NT2/D1 (cell line): ENCODE measurements around the gene TLR1.

Experiments used
- SUZ12 ChIP-seq: IDR thresholded peaks from 2 replicates; pipeline ENCODE4 v1.6.1; 2011; ENCODE audit not compliant: insufficient read length, insufficient read depth; ENCODE audit errors: extremely low read depth
- YY1 ChIP-seq: IDR thresholded peaks from 2 replicates; pipeline ENCODE4 v1.6.1; 2011; ENCODE audit not compliant: insufficient read length, insufficient read depth
- ZNF274 ChIP-seq: IDR thresholded peaks from 2 replicates; pipeline ENCODE4 v1.6.1; 2011; ENCODE audit warnings: mild to moderate bottlenecking, low read depth, low read length

DNA sequence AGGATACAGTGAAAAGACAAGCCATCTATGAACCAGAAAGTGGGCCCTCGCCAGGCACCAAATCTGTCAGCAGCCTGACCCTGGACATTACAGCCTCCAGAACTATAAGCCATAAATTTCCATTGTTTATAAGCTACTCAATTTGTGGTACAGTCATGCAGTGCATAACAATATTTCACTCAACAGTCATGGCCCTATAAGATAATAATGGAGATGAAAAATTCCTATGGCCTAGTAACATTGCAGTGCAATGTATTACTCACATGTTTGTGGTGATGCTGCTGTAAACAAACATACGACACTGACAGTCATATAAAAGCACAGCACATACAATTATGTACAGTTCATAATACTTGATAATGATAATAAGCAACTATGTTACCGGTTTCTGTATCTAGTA is 17.1 kb upstream of the TLR1 start:
- TF ChIP-seq ZNF274 (no peak), YY1 (no peak), SUZ12 (no peak)
